Upper lobe of right lung (tissue), 1 donor: ENCODE measurements around the gene NTRK1. TPM values are rescaled to one million over a fixed set of nuclear protein-coding genes. Genes with fewer than 3 reads are reported as not detected.

Experiments used
- ATAC-seq: fragments of 200-7000 bp; cut with Tn5 transposase; one replicate; pipeline ENCODE4 v1.9.1; 2020; ENCODE audit warnings: mild to moderate bottlenecking, moderate library complexity
- DNase-seq: peaks from one replicate; pipeline ENCODE4 v3.0.0-alpha.2; 2020
- H3K27ac ChIP-seq: fragments of 200-600 bp; one replicate; pipeline ENCODE4 v1.8.0; 2022
- H3K27me3 ChIP-seq: fragments of 200-600 bp; one replicate; pipeline ENCODE4 v1.8.0; 2022; ENCODE audit warnings: mild to moderate bottlenecking
- H3K36me3 ChIP-seq: fragments of 200-600 bp; one replicate; pipeline ENCODE4 v1.8.0; 2022
- H3K4me1 ChIP-seq: fragments of 200-600 bp; one replicate; pipeline ENCODE4 v1.8.0; 2022
- H3K4me3 ChIP-seq: fragments of 200-600 bp; one replicate; pipeline ENCODE4 v1.8.0; 2022; ENCODE audit warnings: mild to moderate bottlenecking
- H3K9me3 ChIP-seq: fragments of 200-600 bp; one replicate; pipeline ENCODE4 v1.8.0; 2022
- CTCF ChIP-seq: fragments of 200-600 bp; IDR thresholded peaks from one replicate; pipeline ENCODE4 v1.8.0; 2022; ENCODE audit warnings: antibody characterized with exemption
- intact Hi-C: fragments of 100-400 bp; cut with DNase I; formaldehyde crosslinking; loops from one replicate; pipeline ENCODE4 v1.11.0; 2022
- total RNA-seq: library from RNA; stranded (reverse); fragmentation: NEBNext Ultra II Directional; extraction: Animal tissue kit (Norgen Biotek cat#: 25700); gene quantifications from one replicate; pipeline ENCODE4 v1.2.1, GENCODE V29; 2021
- donor health status: DM: no; HTN: yes; CAD: no; lungs with severe emphysema.

Gene NTRK1
- total RNA-seq, 1 donor from 2014 or later: 1.2 TPM

- Histone ChIP-seq H3K27ac (no peak overlapping the region), H3K27me3 (peaks cover 5% of the 10 kb centered on the region), H3K4me1 (no peaks in the 10 kb centered on the region), H3K4me3 (no peak overlapping the region), H3K36me3 (no peaks in the 10 kb centered on the region), H3K9me3 (no peaks in the 10 kb centered on the region)
- DNase-seq (no peak), ATAC-seq (no peak)
- no peak for TF ChIP-seq CTCF
- intact Hi-C loops: no loop called here
These were observed 16.9 kb downstream of the NTRK1 start for GRCh38 chr1:156877433-156878170.

GRCh38 chr1:156879876-156880275 is 19.2 kb downstream of the NTRK1 start:
- Histone ChIP-seq H3K36me3 (no peaks in the 10 kb centered on the region), H3K9me3 (no peaks in the 10 kb centered on the region), H3K27ac (no peak overlapping the region), H3K27me3 (peaks cover 5% of the 10 kb centered on the region), H3K4me1 (no peaks in the 10 kb centered on the region), H3K4me3 (no peak overlapping the region)
- ATAC-seq (no peak), DNase-seq (no peak)
- intact Hi-C loops: no loop called here
- no peak for TF ChIP-seq CTCF

GRCh38 chr1:156880473-156880872 is 19.8 kb downstream of the NTRK1 start:
- no peak for TF ChIP-seq CTCF
- Histone ChIP-seq H3K4me3 (no peak overlapping the region), H3K4me1 (no peaks in the 10 kb centered on the region), H3K9me3 (no peaks in the 10 kb centered on the region), H3K36me3 (no peaks in the 10 kb centered on the region), H3K27ac (no peak overlapping the region), H3K27me3 (peaks cover 5% of the 10 kb centered on the region)
- intact Hi-C loops: no loop called here
- DNase-seq: no peak
- no peak for ATAC-seq

- H3K4me1 ChIP-seq: no peaks in the 10 kb centered on the region
- no peaks in the 10 kb centered on the region for H3K36me3 ChIP-seq
- TF ChIP-seq CTCF: no peak
- DNase-seq (no peak), ATAC-seq (no peak)
- no peak overlapping the region for H3K27ac ChIP-seq
- H3K4me3 ChIP-seq: no peak overlapping the region
- no peaks in the 10 kb centered on the region for H3K9me3 ChIP-seq
- H3K27me3 ChIP-seq: peaks cover 5% of the 10 kb centered on the region
- intact Hi-C loops: no loop called here
These were observed 20.4 kb downstream of the NTRK1 start for GRCh38 chr1:156881101-156881500.

- no peak overlapping the region for H3K27ac ChIP-seq
- no peak overlapping the region for H3K4me3 ChIP-seq
- ATAC-seq (no peak), DNase-seq (no peak)
- intact Hi-C loops: no loop called here
- H3K36me3 ChIP-seq: no peaks in the 10 kb centered on the region
- no peak for TF ChIP-seq CTCF
- no peaks in the 10 kb centered on the region for H3K9me3 ChIP-seq
- H3K4me1 ChIP-seq: no peaks in the 10 kb centered on the region
- peaks cover 4% of the 10 kb centered on the region for H3K27me3 ChIP-seq
These were observed 21.0 kb downstream of the NTRK1 start for GRCh38 chr1:156881663-156882062.

- Histone ChIP-seq H3K27me3 (no peaks in the 10 kb centered on the region), H3K4me1 (no peaks in the 10 kb centered on the region), H3K27ac (no peak overlapping the region), H3K36me3 (no peaks in the 10 kb centered on the region), H3K9me3 (no peaks in the 10 kb centered on the region), H3K4me3 (no peak overlapping the region)
- DNase-seq (no peak), ATAC-seq (no peak)
- intact Hi-C loops: no loop called here
- no peak for TF ChIP-seq CTCF
These were observed 21.9 kb downstream of the NTRK1 start for GRCh38 chr1:156882543-156882942.
